Mucosa of descending colon (tissue), 3 donors: Measurements from ENCODE around the gene CLRN3. TPM values are rescaled to one million over a fixed set of nuclear protein-coding genes. Genes with fewer than 3 reads are reported as not detected.

Source experiments
- ATAC-seq: fragments of 200-7000 bp; cut with Tn5 transposase; one replicate; pipeline ENCODE4 v1.9.1; 2020; ENCODE audit warnings: mild to moderate bottlenecking, moderate library complexity
- DNase-seq, 3 donors: peaks; one replicate each; pipeline ENCODE4 v3.0.0-alpha.2; 2020
- H3K36me3 ChIP-seq: fragments of 200-600 bp; one replicate; pipeline ENCODE4 v1.8.0; 2021; ENCODE audit warnings: low read depth, mild to moderate bottlenecking
- H3K4me1 ChIP-seq: fragments of 200-600 bp; one replicate; pipeline ENCODE4 v1.8.0; 2021; ENCODE audit warnings: low read depth, mild to moderate bottlenecking
- H3K4me3 ChIP-seq: fragments of 200-600 bp; one replicate; pipeline ENCODE4 v1.8.0; 2021; ENCODE audit warnings: mild to moderate bottlenecking
- H3K9me3 ChIP-seq: fragments of 200-600 bp; one replicate; pipeline ENCODE4 v1.8.0; 2021; ENCODE audit warnings: mild to moderate bottlenecking
- intact Hi-C, 2 donors: fragments of 100-400 bp; cut with DNase I in 1 of 2; cut with micrococcal nuclease in 1 of 2; formaldehyde crosslinking; loops; one replicate each; pipeline versions ENCODE4 v1.11.0 to v1.11.1; 2022; cut with DNase I, micrococcal nuclease
- total RNA-seq, 3 donors: library from RNA; stranded (reverse); fragmentation: NEBNext Ultra II Directional in 2 of 3; extraction: Animal tissue kit (Norgen Biotek cat#: 25700) in 2 of 3; gene quantifications; one replicate each; pipeline versions ENCODE4 v1.2.1 to v1.2.4, GENCODE V29; 2021 to 2023
- TF ChIP-seq, protein P1 (sequence below): fragments of 200-600 bp; IDR thresholded peaks from one replicate; pipeline ENCODE4 v1.8.0; 2022; ENCODE audit warnings: antibody characterized with exemption, mild to moderate bottlenecking
- donor health status: DM: no; HTN: no; CAD: no; lungs with moderate emphysema.
- donor health status: DM: no; HTN: no; CAD: no.
- donor health status: DM: no; HTN: yes; CAD: no.

CLRN3 gene
- total RNA-seq, 3 donors from 2014 or later, result 62.3 to 176 (median 121) TPM

GRCh38 chr10:127872011-127872761 lies 20.6 kb downstream of the CLRN3 start:
- intact Hi-C loops, result loop anchor here in 1 of 2 donors (5.0 kb wide), 1 partner anchor 140 kb away; no protein-coding TSS in a partner anchor
- no peak for ATAC-seq
- no peaks in the 10 kb centered on the region for H3K36me3 ChIP-seq
- no peaks in the 10 kb centered on the region for H3K9me3 ChIP-seq
- peaks cover 10% of the 10 kb centered on the region for H3K4me1 ChIP-seq
- H3K4me3 ChIP-seq, result no peak overlapping the region
- TF ChIP-seq, protein P1, sequence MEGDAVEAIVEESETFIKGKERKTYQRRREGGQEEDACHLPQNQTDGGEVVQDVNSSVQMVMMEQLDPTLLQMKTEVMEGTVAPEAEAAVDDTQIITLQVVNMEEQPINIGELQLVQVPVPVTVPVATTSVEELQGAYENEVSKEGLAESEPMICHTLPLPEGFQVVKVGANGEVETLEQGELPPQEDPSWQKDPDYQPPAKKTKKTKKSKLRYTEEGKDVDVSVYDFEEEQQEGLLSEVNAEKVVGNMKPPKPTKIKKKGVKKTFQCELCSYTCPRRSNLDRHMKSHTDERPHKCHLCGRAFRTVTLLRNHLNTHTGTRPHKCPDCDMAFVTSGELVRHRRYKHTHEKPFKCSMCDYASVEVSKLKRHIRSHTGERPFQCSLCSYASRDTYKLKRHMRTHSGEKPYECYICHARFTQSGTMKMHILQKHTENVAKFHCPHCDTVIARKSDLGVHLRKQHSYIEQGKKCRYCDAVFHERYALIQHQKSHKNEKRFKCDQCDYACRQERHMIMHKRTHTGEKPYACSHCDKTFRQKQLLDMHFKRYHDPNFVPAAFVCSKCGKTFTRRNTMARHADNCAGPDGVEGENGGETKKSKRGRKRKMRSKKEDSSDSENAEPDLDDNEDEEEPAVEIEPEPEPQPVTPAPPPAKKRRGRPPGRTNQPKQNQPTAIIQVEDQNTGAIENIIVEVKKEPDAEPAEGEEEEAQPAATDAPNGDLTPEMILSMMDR, result no peak
- DNase-seq, result no peak

GRCh38 chr10:127871631-127872010 lies 21.1 kb downstream of the CLRN3 start:
- TF ChIP-seq, protein P1, result no peak
- no peak for ATAC-seq
- no peak overlapping the region for H3K4me3 ChIP-seq

GRCh38 chr10:127869329-127869728 lies 23.4 kb downstream of the CLRN3 start:
- Histone ChIP-seq H3K4me3 (no peak overlapping the region), H3K9me3 (no peaks in the 10 kb centered on the region), H3K36me3 (no peaks in the 10 kb centered on the region), H3K4me1 (peaks cover 10% of the 10 kb centered on the region)
- TF ChIP-seq, protein P1, result no peak
- intact Hi-C loops, result no loop called here
- no peak for DNase-seq
- ATAC-seq, result no peak

More at GRCh38 chr10:127871631-127872010, 21.1 kb downstream of the CLRN3 start:
- no peaks in the 10 kb centered on the region for H3K9me3 ChIP-seq
- DNase-seq, result no peak
- no peaks in the 10 kb centered on the region for H3K36me3 ChIP-seq
- H3K4me1 ChIP-seq, result peaks cover 10% of the 10 kb centered on the region
- intact Hi-C loops, result loop anchor here in 1 of 2 donors (5.0 kb wide), 1 partner anchor 141 kb away; no protein-coding TSS in a partner anchor

GRCh38 chr10:127867805-127868204 lies 24.9 kb downstream of the CLRN3 start:
- Histone ChIP-seq H3K9me3 (no peaks in the 10 kb centered on the region), H3K4me1 (peaks cover 4% of the 10 kb centered on the region), H3K4me3 (no peak overlapping the region), H3K36me3 (no peaks in the 10 kb centered on the region)
- peak; percentile 30 for ATAC-seq
- intact Hi-C loops, result no loop called here
- no peak for DNase-seq
- TF ChIP-seq, protein P1, result no peak

GRCh38 chr10:127866276-127867013 lies 26.3 kb downstream of the CLRN3 start:
- Histone ChIP-seq H3K36me3 (no peaks in the 10 kb centered on the region), H3K4me1 (no peaks in the 10 kb centered on the region), H3K9me3 (no peaks in the 10 kb centered on the region), H3K4me3 (no peak overlapping the region)
- intact Hi-C loops, result no loop called here
- TF ChIP-seq, protein P1, result no peak
- DNase-seq, result no peak
- no peak for ATAC-seq
